Measurements from ENCODE around the gene UNC5A.

UNC5A gene

DNA sequence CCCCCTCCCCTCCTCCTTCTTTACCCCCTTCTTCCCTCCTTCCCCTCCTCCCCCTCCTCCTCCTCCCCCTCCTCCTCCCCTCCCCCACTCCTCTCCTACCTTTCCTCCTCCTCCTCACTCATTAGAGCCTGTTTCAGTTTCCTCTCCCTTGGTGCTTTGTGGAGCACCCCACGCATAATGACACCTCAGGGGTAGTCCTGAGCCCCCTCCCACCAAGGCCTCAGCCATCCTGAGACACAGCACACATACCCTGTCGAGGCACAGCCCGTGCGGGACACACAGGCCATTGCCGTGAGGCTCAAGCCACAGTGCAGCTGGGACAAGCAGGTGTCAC is 53.4 kb downstream of the UNC5A start:
- CTCF ChIA-PET: interaction anchor here (1.2 kb wide), 1 partner anchor 36 kb away, joined by 4 read pairs; no protein-coding TSS in a partner anchor

DNA sequence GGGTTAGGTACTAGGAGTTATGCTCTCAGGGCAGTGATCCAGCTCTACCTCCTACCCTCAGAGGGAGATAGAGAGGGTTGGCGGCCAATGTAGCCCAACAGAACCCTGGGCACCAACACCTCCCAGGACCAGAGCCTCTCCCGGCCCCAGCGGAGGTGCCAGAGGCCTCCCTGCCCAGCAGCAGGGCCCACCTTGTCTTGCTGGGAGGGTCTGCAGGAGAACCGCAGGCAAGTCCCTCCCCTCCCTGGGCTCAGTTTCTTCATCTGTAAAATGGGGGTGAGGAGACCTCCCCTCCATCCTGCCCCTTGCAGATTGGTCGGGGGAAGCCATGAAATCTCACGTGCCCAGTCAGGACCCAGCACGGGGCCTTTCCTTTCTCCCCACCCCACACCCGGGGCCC is 54.4 kb downstream of the UNC5A start:
- CTCF ChIA-PET: no interaction called here
- Histone ChIP-seq H3K27ac (ENCODE audit: extremely low read depth, low read depth, low read length) (no peak overlapping the region), H3K36me3 (ENCODE audit: control insufficient read depth in 2 of 2, insufficient read depth in 1 of 2, low read length in 2 of 2) (no peaks in the 10 kb centered on the region), H3K4me3 (ENCODE audit: low read depth, low read length) (no peak overlapping the region), H3K9me3 (ENCODE audit: control insufficient read depth, insufficient read depth, low read depth, low read length) (no peaks in the 10 kb centered on the region), H3K4me1 (ENCODE audit: control insufficient read depth, insufficient read depth, low read length) (no peaks in the 10 kb centered on the region)
- no peak for TF ChIP-seq ZNF701 (tag by site-specific recombination; IDR thresholded peaks at IDR 0.05)
- no peak for TF ChIP-seq ZNF140 (tag by site-specific recombination; IDR thresholded peaks at IDR 0.05)
- no peak for TF ChIP-seq ZNF354C (tag by site-specific recombination; IDR thresholded peaks at IDR 0.05; ENCODE audit: borderline replicate concordance, low read depth)
- TF ChIP-seq ZNF174 (tag by site-specific recombination; IDR thresholded peaks at IDR 0.05): no peak
- TF ChIP-seq ZNF747 (tag by site-specific recombination; IDR thresholded peaks at IDR 0.05): no peak
- TF ChIP-seq YY1 (tag by site-specific recombination; IDR thresholded peaks at IDR 0.05): no peak
- no peak for TF ChIP-seq ZBTB7A (tag by site-specific recombination; IDR thresholded peaks at IDR 0.05; ENCODE audit: low read depth)
- TF ChIP-seq OVOL3 (tag by site-specific recombination; IDR thresholded peaks at IDR 0.05): no peak
- TF ChIP-seq ZNF2 (tag by site-specific recombination; IDR thresholded peaks at IDR 0.05): no peak
- no peak for TF ChIP-seq ZNF138 (tag by site-specific recombination; IDR thresholded peaks at IDR 0.05; ENCODE audit: borderline replicate concordance)
- TF ChIP-seq IKZF3 (tag by site-specific recombination; IDR thresholded peaks at IDR 0.05): no peak
- TF ChIP-seq ZNF114 (tag by site-specific recombination; IDR thresholded peaks at IDR 0.05): no peak
- TF ChIP-seq, protein P1, sequence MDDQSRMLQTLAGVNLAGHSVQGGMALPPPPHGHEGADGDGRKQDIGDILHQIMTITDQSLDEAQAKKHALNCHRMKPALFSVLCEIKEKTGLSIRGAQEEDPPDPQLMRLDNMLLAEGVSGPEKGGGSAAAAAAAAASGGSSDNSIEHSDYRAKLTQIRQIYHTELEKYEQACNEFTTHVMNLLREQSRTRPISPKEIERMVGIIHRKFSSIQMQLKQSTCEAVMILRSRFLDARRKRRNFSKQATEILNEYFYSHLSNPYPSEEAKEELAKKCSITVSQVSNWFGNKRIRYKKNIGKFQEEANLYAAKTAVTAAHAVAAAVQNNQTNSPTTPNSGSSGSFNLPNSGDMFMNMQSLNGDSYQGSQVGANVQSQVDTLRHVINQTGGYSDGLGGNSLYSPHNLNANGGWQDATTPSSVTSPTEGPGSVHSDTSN (CRISPR knock-in tag; IDR thresholded peaks at IDR 0.05): no peak
- no peak for TF ChIP-seq SP7 (tag by site-specific recombination; IDR thresholded peaks at IDR 0.05)
- POLR2A ChIA-PET: no interaction called here

More for the DNA sequence above, 53.4 kb downstream of the UNC5A start:
- Histone ChIP-seq H3K4me3 (ENCODE audit: low read depth, low read length) (no peak overlapping the region), H3K27ac (ENCODE audit: extremely low read depth, low read depth, low read length) (no peak overlapping the region), H3K9me3 (ENCODE audit: control insufficient read depth, insufficient read depth, low read depth, low read length) (no peaks in the 10 kb centered on the region), H3K4me1 (ENCODE audit: control insufficient read depth, insufficient read depth, low read length) (no peaks in the 10 kb centered on the region), H3K36me3 (ENCODE audit: control insufficient read depth in 2 of 2, insufficient read depth in 1 of 2, low read length in 2 of 2) (no peaks in the 10 kb centered on the region)
- POLR2A ChIA-PET: no interaction called here
- TF ChIP-seq ZNF555 (tag by site-specific recombination; conservative IDR thresholded peaks at IDR 0.05) (no peak), ZNF473 (tag by site-specific recombination; IDR thresholded peaks at IDR 0.05) (no peak), ZNF335 (tag by site-specific recombination; conservative IDR thresholded peaks at IDR 0.05) (no peak), ZFHX2 (tag by site-specific recombination; conservative IDR thresholded peaks at IDR 0.05) (peak; percentile 74), PRDM1 (tag by site-specific recombination; IDR thresholded peaks at IDR 0.05) (no peak), EGR2 (tag by site-specific recombination; IDR thresholded peaks at IDR 0.05; ENCODE audit: low read depth) (peak; percentile 38; the same call in 1 of the 2 replicates), ZNF132 (tag by site-specific recombination; IDR thresholded peaks at IDR 0.05; ENCODE audit: borderline replicate concordance) (no peak)
- TF ChIP-seq, protein P2, sequence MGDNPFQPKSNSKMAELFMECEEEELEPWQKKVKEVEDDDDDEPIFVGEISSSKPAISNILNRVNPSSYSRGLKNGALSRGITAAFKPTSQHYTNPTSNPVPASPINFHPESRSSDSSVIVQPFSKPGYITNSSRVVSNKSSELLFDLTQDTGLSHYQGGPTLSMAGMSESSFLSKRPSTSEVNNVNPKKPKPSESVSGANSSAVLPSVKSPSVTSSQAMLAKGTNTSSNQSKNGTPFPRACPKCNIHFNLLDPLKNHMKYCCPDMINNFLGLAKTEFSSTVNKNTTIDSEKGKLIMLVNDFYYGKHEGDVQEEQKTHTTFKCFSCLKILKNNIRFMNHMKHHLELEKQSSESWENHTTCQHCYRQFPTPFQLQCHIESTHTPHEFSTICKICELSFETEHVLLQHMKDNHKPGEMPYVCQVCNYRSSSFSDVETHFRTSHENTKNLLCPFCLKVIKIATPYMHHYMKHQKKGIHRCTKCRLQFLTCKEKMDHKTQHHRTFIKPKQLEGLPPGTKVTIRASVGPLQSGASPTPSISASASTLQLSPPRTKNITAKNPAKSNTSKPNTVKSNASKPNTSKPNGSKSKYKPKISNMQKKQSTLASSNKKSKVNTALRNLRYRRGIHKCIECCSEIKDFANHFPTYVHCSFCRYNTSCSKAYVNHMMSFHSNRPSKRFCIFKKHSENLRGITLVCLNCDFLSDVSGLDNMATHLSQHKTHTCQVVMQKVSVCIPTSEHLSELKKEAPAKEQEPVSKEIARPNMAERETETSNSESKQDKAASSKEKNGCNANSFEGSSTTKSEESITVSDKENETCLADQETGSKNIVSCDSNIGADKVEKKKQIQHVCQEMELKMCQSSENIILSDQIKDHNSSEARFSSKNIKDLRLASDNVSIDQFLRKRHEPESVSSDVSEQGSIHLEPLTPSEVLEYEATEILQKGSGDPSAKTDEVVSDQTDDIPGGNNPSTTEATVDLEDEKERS (tag by site-specific recombination; IDR thresholded peaks at IDR 0.05): no peak
- TF ChIP-seq, protein P3, sequence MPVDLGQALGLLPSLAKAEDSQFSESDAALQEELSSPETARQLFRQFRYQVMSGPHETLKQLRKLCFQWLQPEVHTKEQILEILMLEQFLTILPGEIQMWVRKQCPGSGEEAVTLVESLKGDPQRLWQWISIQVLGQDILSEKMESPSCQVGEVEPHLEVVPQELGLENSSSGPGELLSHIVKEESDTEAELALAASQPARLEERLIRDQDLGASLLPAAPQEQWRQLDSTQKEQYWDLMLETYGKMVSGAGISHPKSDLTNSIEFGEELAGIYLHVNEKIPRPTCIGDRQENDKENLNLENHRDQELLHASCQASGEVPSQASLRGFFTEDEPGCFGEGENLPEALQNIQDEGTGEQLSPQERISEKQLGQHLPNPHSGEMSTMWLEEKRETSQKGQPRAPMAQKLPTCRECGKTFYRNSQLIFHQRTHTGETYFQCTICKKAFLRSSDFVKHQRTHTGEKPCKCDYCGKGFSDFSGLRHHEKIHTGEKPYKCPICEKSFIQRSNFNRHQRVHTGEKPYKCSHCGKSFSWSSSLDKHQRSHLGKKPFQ (tag by site-specific recombination; IDR thresholded peaks at IDR 0.05): no peak
